ENCODE results near the gene TRAIP.
"Not testable (repeated sequence)": the region's sequence is repeated elsewhere in the genome, so short reads cannot be mapped to it uniquely, and the experiment has no call there.

TRAIP gene

DNA sequence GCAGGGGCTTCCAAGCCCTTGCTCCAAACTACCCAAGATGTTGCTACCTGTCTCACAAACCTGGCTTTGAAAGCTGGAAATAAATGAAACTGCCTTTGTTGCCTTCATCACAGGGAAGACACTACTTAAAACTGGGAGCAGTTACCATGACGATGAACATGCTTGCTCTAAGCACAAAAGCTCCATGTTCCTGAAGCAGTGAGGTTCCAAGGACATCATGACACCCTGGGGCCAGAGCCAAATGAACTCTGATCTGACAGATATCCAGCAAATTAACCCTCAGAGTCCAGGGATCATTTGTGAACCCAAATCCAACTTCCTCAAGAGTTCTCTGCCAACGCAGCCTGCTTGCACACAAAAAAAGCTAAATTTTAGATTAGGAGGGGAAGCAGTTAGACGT lies 10.7 kb downstream of the TRAIP start:
- Histone ChIP-seq H3K4me1 (ENCODE audit: control insufficient read depth, insufficient read depth, low read length, unreplicated experiment) (peaks cover 10% of the 10 kb centered on the region), H3K79me2 (ENCODE audit: control insufficient read depth, insufficient read depth, low read length, unreplicated experiment) (no peaks in the 10 kb centered on the region), H3K36me3 (ENCODE audit: insufficient read depth, low read length) (no peaks in the 10 kb centered on the region), H3K4me3 (ENCODE audit: low read depth, low read length) (no peak overlapping the region), H3K27ac (ENCODE audit: low read depth, low read length) (no peak overlapping the region), H2AFZ (ENCODE audit: low read length, unreplicated experiment) (no peak overlapping the region), H3K27me3 (ENCODE audit: insufficient read depth, low read length) (no peaks in the 10 kb centered on the region)

DNA sequence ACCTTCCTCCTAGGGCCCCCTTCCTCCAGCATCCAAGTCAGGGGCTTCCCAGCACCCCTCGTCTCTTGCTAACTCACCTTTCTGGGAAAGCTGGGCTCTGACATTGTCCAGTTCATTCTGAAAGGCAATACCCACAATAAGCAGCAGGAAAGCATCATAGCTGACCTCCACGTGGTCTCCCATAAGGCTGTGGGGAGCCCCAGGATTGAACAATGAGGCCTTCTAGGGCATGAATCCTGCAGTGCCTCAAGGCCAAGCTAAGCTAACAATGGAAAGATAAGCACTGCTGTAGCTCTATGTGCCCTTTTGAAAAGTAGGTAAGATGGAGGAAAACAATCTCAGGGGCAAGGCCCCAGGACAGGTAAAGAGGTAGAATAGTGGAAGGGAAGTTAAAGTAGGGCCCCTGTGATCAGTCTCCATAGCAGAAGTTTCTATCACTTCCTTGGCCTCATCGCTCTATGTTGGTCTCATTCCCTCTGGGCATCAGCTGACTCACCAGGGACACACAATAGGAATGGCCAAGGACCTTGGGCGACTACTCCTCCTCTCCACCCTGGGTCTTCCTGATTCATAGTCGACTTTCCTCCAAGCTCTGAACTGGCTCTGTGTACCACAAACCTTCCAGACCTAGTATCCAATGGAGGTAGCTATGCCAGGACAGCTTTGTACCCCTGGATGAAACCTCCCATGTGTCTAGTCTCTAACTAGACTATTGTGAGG lies 11.7 kb downstream of the TRAIP start:
- Histone ChIP-seq H3K36me3 (ENCODE audit: insufficient read depth, low read length) (no peaks in the 10 kb centered on the region), H3K4me3 (ENCODE audit: low read depth, low read length) (no peak overlapping the region), H3K27ac (ENCODE audit: low read depth, low read length) (no peak overlapping the region), H3K27me3 (ENCODE audit: insufficient read depth, low read length) (no peaks in the 10 kb centered on the region), H2AFZ (ENCODE audit: low read length, unreplicated experiment) (no peak overlapping the region), H3K79me2 (ENCODE audit: control insufficient read depth, insufficient read depth, low read length, unreplicated experiment) (no peaks in the 10 kb centered on the region), H3K4me1 (ENCODE audit: control insufficient read depth, insufficient read depth, low read length, unreplicated experiment) (peaks cover 12% of the 10 kb centered on the region)

DNA sequence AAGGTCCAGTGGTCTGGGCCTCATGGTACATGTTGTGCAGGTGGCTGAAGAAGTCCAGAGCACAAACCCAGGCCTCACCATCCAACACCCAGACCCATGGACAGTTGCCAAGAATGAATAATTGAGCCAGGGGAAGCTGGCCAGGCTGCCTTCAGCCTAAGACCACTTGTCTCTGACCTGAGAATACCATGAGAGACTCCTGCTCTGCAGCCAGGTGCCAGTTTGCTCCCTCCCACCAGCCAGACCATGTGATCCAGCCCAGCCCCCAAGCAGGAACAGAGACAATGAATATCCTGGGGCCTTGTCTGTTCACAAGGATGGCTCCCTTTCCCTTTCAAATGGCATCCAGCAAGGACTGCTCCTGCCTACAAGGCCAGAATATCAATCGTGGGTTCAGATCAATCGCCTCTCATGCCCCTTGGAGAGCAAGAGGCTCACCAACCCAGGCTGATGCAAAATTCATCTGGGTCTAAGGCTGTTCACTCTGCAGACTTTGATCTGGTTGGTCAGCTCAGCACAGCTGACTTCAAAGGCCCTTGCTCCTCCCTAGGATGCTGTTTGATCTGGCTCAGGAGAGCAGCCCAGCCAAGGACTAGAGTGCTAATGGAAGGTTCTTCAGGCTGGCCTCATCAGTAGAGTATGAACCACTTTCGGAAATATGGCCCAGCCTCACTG lies 13.4 kb downstream of the TRAIP start:
- Histone ChIP-seq H3K4me1 (ENCODE audit: control insufficient read depth, insufficient read depth, low read length, unreplicated experiment) (peaks cover 15% of the 10 kb centered on the region), H3K27ac (ENCODE audit: low read depth, low read length) (no peak overlapping the region), H3K36me3 (ENCODE audit: insufficient read depth, low read length) (no peaks in the 10 kb centered on the region), H3K27me3 (ENCODE audit: insufficient read depth, low read length) (no peaks in the 10 kb centered on the region), H2AFZ (ENCODE audit: low read length, unreplicated experiment) (no peak overlapping the region), H3K4me3 (ENCODE audit: low read depth, low read length) (no peak overlapping the region), H3K79me2 (ENCODE audit: control insufficient read depth, insufficient read depth, low read length, unreplicated experiment) (no peaks in the 10 kb centered on the region)

DNA sequence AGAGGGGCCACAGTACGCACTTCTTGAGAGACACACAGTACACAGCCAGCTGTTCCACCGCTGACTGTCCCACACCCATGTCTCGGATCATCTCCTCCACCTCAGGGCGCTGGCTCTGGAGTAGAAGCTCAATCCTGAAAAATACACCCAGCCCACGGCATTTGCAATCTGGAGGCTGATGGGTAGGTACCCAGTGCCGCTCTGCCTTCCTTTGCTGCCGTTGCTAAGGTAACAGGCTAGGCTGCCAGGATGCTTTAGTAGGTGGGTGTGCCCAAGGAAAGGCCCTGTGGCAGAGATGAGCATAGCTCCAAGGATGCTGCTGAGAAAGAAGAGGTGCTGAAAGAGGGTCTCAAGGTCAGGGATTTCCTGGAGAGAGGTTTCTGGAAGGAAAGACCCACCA lies 14.6 kb downstream of the TRAIP start:
- H3K4me1 ChIP-seq (ENCODE audit: control insufficient read depth, insufficient read depth, low read length, unreplicated experiment), result peaks cover 15% of the 10 kb centered on the region
- H2AFZ ChIP-seq (ENCODE audit: low read length, unreplicated experiment), result no peak overlapping the region
- no peaks in the 10 kb centered on the region for H3K36me3 ChIP-seq (ENCODE audit: insufficient read depth, low read length)
- no peaks in the 10 kb centered on the region for H3K27me3 ChIP-seq (ENCODE audit: insufficient read depth, low read length)
- H3K4me3 ChIP-seq (ENCODE audit: low read depth, low read length), result no peak overlapping the region
- no peak overlapping the region for H3K27ac ChIP-seq (ENCODE audit: low read depth, low read length)
- no peaks in the 10 kb centered on the region for H3K79me2 ChIP-seq (ENCODE audit: control insufficient read depth, insufficient read depth, low read length, unreplicated experiment)

DNA sequence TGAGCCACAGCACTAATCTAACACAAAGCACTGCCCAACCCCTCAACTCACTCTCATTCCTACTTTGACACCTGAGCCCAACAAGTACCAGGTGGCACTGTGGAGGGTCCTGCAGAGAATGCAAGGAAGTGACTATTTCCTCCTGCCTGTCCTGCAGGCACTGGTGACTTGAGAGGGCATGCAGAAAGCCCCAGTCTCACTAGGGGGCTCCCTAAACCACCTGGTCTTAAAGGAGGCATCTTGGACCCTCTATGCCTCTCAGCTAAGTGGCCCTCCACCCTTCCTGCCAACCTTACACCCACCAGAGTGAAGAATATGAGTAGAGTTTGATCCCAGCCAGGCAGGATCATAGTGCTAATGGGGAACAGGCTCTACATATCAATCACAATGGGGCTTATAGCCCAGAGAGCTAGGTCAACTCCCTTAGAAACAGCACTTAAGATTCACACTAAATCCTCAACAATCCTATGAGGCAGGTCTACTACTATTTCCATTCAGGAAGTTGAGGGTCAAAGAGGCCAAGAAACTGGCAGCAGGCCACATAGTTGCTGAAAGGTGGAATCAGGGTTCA lies 15.2 kb downstream of the TRAIP start:
- no peaks in the 10 kb centered on the region for H3K79me2 ChIP-seq (ENCODE audit: control insufficient read depth, insufficient read depth, low read length, unreplicated experiment)
- peaks cover 15% of the 10 kb centered on the region for H3K4me1 ChIP-seq (ENCODE audit: control insufficient read depth, insufficient read depth, low read length, unreplicated experiment)
- no peaks in the 10 kb centered on the region for H3K36me3 ChIP-seq (ENCODE audit: insufficient read depth, low read length)
- no peak overlapping the region for H3K4me3 ChIP-seq (ENCODE audit: low read depth, low read length)
- no peaks in the 10 kb centered on the region for H3K27me3 ChIP-seq (ENCODE audit: insufficient read depth, low read length)
- no peak overlapping the region for H3K27ac ChIP-seq (ENCODE audit: low read depth, low read length)
- no peak overlapping the region for H2AFZ ChIP-seq (ENCODE audit: low read length, unreplicated experiment)

DNA sequence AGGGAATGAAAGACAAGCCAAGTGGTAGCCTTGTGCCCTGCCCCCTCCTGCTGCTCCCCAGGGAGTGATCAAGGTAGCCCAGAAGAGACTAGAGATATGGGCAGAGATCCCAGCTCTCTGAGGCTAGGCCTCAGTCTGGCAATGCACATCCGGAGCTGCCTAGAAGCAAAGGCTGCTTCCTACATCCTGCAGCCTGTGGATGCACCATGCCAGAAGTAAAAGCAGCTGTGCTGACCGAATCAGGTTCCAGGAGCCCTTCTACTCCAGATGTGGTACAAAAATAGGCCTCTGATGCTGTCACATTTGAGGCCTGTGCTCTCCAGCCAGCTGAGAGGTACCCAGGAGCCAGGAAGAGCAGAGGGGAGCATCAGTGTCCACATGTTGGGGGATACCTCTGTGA lies 16.0 kb downstream of the TRAIP start:
- Histone ChIP-seq H3K4me3 (ENCODE audit: low read depth, low read length) (no peak overlapping the region), H2AFZ (ENCODE audit: low read length, unreplicated experiment) (no peak overlapping the region), H3K4me1 (ENCODE audit: control insufficient read depth, insufficient read depth, low read length, unreplicated experiment) (peaks cover 15% of the 10 kb centered on the region), H3K27ac (ENCODE audit: low read depth, low read length) (no peak overlapping the region), H3K36me3 (ENCODE audit: insufficient read depth, low read length) (no peaks in the 10 kb centered on the region), H3K27me3 (ENCODE audit: insufficient read depth, low read length) (no peaks in the 10 kb centered on the region), H3K79me2 (ENCODE audit: control insufficient read depth, insufficient read depth, low read length, unreplicated experiment) (no peaks in the 10 kb centered on the region)

DNA sequence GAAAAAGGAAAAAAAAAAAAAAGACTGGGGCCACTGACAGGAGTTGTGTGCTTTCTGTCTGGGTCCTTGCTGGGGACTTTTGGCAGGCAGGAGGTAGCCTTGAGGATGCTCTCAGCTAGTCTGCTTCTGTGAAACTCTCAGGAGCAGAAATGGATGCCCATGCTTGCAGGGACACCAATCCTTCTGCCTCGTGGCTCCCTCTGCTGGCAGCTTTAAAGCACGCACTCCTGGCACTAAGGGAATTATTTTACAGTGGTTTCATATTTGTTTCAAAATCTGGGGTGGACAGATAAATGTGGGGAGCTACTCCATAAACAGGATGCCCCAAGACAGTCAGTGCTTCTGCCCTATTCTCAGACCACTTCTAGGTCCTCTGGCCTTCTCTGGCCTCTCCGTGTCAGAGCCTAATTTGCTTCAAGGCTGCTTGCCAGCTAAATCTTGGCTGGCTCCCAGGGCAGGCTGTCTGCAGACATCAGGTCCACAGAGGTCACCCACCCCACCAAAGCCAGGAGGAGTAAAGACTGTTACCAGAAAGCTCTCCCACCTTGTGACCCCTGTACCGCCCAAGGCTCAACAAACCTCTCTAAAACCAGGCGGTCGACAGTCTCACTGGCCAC lies 17.1 kb downstream of the TRAIP start:
- no peak overlapping the region for H3K4me3 ChIP-seq (ENCODE audit: low read depth, low read length)
- H3K36me3 ChIP-seq (ENCODE audit: insufficient read depth, low read length), result no peaks in the 10 kb centered on the region
- H3K79me2 ChIP-seq (ENCODE audit: control insufficient read depth, insufficient read depth, low read length, unreplicated experiment), result no peaks in the 10 kb centered on the region
- H3K4me1 ChIP-seq (ENCODE audit: control insufficient read depth, insufficient read depth, low read length, unreplicated experiment), result peaks cover 15% of the 10 kb centered on the region
- H2AFZ ChIP-seq (ENCODE audit: low read length, unreplicated experiment), result no peak overlapping the region
- no peak overlapping the region for H3K27ac ChIP-seq (ENCODE audit: low read depth, low read length)
- no peaks in the 10 kb centered on the region for H3K27me3 ChIP-seq (ENCODE audit: insufficient read depth, low read length)

DNA sequence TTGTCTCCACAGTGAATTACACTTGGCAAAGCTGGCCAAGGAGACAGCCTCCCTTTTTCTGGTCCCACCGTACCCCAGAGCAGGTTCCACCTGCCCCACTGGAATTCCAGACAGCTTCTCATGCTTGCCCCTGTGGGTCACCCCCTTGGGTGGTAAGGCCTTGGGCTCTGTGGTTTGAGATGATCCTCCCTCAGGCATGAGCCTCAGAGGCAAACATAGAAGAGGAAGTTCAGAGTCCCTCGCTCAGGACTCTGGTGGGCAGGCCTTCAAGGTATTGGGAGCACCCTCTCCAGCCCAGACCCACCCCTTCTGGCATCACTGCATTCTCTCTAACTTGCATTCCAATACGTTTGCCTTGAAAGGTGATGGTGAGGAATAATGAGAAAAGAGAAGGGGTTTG lies 25.0 kb downstream of the TRAIP start:
- Histone ChIP-seq H3K4me3 (ENCODE audit: low read depth, low read length) (no peak overlapping the region), H3K27me3 (ENCODE audit: insufficient read depth, low read length) (no peaks in the 10 kb centered on the region), H3K4me1 (ENCODE audit: control insufficient read depth, insufficient read depth, low read length, unreplicated experiment) (no peaks in the 10 kb centered on the region), H2AFZ (ENCODE audit: low read length, unreplicated experiment) (no peak overlapping the region), H3K36me3 (ENCODE audit: insufficient read depth, low read length) (no peaks in the 10 kb centered on the region), H3K79me2 (ENCODE audit: control insufficient read depth, insufficient read depth, low read length, unreplicated experiment) (no peaks in the 10 kb centered on the region), H3K27ac (ENCODE audit: low read depth, low read length) (no peak overlapping the region)

DNA sequence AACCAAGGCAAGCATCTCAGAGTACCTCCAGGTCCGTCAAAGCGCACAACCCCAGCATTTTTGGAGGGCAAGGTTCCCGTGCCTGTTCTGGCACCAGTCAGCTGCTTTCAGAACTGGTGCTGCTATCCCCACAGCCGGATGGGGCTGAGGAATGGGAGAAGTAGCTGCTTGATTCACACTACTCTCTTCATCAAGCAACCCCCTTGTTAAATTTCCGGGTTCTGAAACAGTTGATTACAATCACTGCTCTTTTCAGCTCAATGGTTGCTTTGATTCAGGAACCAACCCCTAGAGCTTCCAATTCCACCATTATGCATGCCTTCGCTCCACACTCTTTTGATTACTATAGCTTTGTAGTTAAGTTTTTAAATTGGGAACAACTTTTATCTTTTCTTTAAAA lies 30.3 kb downstream of the TRAIP start:
- no peak overlapping the region for H3K4me3 ChIP-seq (ENCODE audit: low read depth, low read length)
- H2AFZ ChIP-seq (ENCODE audit: low read length, unreplicated experiment), result no peak overlapping the region
- H3K79me2 ChIP-seq (ENCODE audit: control insufficient read depth, insufficient read depth, low read length, unreplicated experiment), result no peaks in the 10 kb centered on the region
- no peak overlapping the region for H3K27ac ChIP-seq (ENCODE audit: low read depth, low read length)
- H3K4me1 ChIP-seq (ENCODE audit: control insufficient read depth, insufficient read depth, low read length, unreplicated experiment), result no peaks in the 10 kb centered on the region
- no peaks in the 10 kb centered on the region for H3K27me3 ChIP-seq (ENCODE audit: insufficient read depth, low read length)
- H3K36me3 ChIP-seq (ENCODE audit: insufficient read depth, low read length), result no peaks in the 10 kb centered on the region

DNA sequence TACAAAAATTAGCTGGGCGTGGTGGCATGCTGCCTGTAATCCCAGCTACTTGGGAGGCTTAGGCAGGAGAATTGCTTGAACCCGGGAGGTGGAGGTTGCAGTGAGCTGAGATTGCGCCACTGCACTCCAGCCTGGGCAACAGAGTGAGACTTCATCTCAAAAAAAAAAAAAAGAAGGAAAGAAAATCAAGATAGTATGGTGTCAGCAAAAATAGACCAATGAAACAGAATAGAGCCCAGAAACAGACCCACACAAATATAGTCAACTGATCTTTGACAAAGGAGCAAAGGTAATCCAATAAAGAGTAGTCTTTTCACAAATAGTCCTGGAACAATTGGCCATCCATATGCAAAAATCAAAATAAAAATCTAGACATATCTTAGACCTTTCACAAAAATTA lies 33.2 kb downstream of the TRAIP start:
- not testable (repeated sequence) for H3K27ac ChIP-seq (ENCODE audit: low read depth, low read length); H3K27me3 ChIP-seq (ENCODE audit: insufficient read depth, low read length); H3K36me3 ChIP-seq (ENCODE audit: insufficient read depth, low read length); H3K4me1 ChIP-seq (ENCODE audit: control insufficient read depth, insufficient read depth, low read length, unreplicated experiment); H2AFZ ChIP-seq (ENCODE audit: low read length, unreplicated experiment); H3K4me3 ChIP-seq (ENCODE audit: low read depth, low read length); H3K79me2 ChIP-seq (ENCODE audit: control insufficient read depth, insufficient read depth, low read length, unreplicated experiment)

All from ACC112 (cell line).